Measurements from ENCODE around the gene IFT74.

- TF ChIP-seq POLR2A (IDR thresholded peaks at IDR 0.05; ENCODE audit: low read length): no peak
- no peak for TF ChIP-seq GATA1 (IDR thresholded peaks at IDR 0.05; ENCODE audit: low read depth, low read length)
These were observed 5.7 kb upstream of the IFT74 start for GRCh38 chr9:26950521-26950920.
